GM13977 (cell line): ENCODE data around the gene NEURL4.
"Not testable (repeated sequence)": the region's sequence is repeated elsewhere in the genome, so short reads cannot be mapped to it uniquely, and the experiment has no call there.

Experiments
- DNase-seq: peaks from one replicate; pipeline ENCODE4 v3.0.0; 2012; ENCODE audit warnings: low spot score
- in situ Hi-C: fragments of 300-500 bp; cut with MboI; formaldehyde crosslinking; loops from one replicate; pipeline ENCODE4 v1.12.0; 2022; ENCODE audit warnings: low sequenced_read_pairs, low pct_unique_long_range_greater_than_20kb, mixed read lengths, inconsistent platforms; ENCODE audit not compliant: unreplicated experiment
- TF ChIP-seq, protein P1 (sequence below): IDR thresholded peaks from 2 replicates; pipeline ENCODE4 v1.5.1; 2012; ENCODE audit warnings: mild to moderate bottlenecking, control low read depth; ENCODE audit not compliant: insufficient read depth; ENCODE audit errors: extremely low read depth, missing control alignments

NEURL4 gene

DNA sequence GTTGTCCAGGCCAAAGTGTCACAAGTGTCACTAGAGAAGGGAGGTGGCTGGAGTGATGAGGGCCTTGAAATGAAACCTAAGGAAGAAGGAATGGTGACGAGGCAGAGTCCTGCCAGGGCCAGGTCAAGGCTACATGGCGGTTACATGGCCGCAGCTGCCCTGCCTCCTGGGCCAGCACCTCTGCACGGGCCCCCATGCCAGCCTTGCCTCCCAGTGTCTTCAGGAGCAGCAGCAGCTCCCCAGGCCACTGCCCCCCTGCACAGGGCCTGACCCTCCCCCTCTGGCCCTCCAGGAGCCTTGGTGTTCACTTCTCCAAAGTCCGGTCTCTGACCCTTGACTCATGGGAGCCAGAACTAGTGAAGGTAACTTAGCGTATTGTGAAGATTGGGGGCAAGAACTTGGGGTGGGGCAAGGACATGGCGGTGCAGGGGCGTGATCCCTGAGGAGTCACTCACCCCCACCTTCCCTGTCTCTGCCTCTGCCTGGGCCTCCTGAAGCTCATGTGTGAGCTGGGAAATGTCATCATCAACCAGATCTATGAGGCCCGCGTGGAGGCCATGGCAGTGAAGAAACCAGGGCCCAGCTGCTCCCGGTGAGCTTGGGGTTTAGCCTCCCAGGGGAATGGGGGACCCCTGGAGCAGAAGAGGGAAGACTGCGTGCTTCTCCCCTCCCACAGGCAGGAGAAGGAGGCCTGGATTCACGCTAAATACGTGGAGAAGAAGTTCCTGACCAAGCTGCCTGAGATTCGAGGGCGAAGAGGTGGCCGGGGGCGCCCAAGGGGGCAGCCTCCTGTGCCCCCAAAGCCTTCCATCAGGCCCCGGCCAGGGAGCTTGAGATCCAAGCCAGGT, 18.7 kb upstream of the NEURL4 start:
- in situ Hi-C loops, result no loop called here
- no peak for DNase-seq
- TF ChIP-seq, protein P1, sequence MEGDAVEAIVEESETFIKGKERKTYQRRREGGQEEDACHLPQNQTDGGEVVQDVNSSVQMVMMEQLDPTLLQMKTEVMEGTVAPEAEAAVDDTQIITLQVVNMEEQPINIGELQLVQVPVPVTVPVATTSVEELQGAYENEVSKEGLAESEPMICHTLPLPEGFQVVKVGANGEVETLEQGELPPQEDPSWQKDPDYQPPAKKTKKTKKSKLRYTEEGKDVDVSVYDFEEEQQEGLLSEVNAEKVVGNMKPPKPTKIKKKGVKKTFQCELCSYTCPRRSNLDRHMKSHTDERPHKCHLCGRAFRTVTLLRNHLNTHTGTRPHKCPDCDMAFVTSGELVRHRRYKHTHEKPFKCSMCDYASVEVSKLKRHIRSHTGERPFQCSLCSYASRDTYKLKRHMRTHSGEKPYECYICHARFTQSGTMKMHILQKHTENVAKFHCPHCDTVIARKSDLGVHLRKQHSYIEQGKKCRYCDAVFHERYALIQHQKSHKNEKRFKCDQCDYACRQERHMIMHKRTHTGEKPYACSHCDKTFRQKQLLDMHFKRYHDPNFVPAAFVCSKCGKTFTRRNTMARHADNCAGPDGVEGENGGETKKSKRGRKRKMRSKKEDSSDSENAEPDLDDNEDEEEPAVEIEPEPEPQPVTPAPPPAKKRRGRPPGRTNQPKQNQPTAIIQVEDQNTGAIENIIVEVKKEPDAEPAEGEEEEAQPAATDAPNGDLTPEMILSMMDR, result no peak

- TF ChIP-seq, protein P1, result no peak
- in situ Hi-C loops, result no loop called here
- no peak for DNase-seq
These were observed 17.9 kb upstream of the NEURL4 start for GRCh38 chr17:7346761-7347614.

- TF ChIP-seq, protein P1, result no peak
- in situ Hi-C loops, result no loop called here
These were observed 14.1 kb upstream of the NEURL4 start for GRCh38 chr17:7343250-7343649.

GRCh38 chr17:7341842-7342241, 12.7 kb upstream of the NEURL4 start:
- TF ChIP-seq, protein P1, result no peak
- no peak for DNase-seq
- in situ Hi-C loops, result no loop called here

More at GRCh38 chr17:7343250-7343649, 14.1 kb upstream of the NEURL4 start:
- no peak for DNase-seq

DNA sequence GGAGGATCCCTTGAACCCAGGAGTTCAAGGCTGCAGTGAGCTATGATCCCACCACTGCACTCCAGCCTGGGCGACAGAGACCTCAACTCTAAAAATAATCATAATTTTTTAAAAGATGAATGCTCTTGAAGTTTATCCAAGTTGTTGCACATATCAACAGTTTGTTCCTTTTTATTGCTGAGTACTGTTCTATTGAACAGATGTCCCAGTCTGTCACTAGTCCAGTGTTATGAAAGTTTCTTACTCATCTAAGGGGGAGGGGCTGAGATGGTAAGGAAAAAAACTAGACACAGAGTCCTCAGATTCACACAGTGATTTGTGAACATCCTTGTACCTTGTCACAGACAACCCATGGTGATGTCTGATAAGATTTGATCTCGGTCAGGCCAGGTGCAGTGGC, 11.0 kb upstream of the NEURL4 start:
- TF ChIP-seq, protein P1, result no peak
- in situ Hi-C loops, result no loop called here
- DNase-seq, result no peak

GRCh38 chr17:7337600-7337999, 8.5 kb upstream of the NEURL4 start:
- DNase-seq, in situ Hi-C loops: not testable (repeated sequence)
